HepG2 (cell line): ENCODE measurements around the gene TBL3. TPM values are rescaled to one million over a fixed set of nuclear protein-coding genes. Genes with fewer than 3 reads are reported as not detected.

ENCODE experiments used
- BRCA1 ChIP-seq: sonication (generic); formaldehyde crosslinking; IDR thresholded peaks from 2 replicates; pipeline ENCODE4 v1.4.0; 2020; ENCODE audit warnings: missing genetic modification reagents
- DMAP1 ChIP-seq: IDR thresholded peaks from 2 replicates; pipeline ENCODE4 v1.6.1; 2016
- FOSL1 ChIP-seq: sonication (generic); formaldehyde crosslinking; IDR thresholded peaks from 2 replicates; pipeline ENCODE4 v1.9.0; 2021; ENCODE audit warnings: missing genetic modification reagents, borderline replicate concordance
- NFKBIZ ChIP-seq: IDR thresholded peaks from 2 replicates; pipeline ENCODE4 v1.6.1; 2018; ENCODE audit warnings: missing genetic modification reagents, missing compliant biosample characterization
- RFX3 ChIP-seq: IDR thresholded peaks from 2 replicates; pipeline ENCODE4 v1.6.1; 2016; ENCODE audit warnings: missing biosample characterization, missing genetic modification reagents
- SMYD3 ChIP-seq: sonication (generic); formaldehyde crosslinking; IDR thresholded peaks from 2 replicates; pipeline ENCODE4 v1.8.1; 2023; ENCODE audit warnings: mild to moderate bottlenecking, missing genetic modification reagents
- SNRNP70 ChIP-seq: fragments of 200-400 bp; formaldehyde crosslinking; IDR thresholded peaks from 2 replicates; pipeline ENCODE4 v1.6.1; 2017; ENCODE audit warnings: mild to moderate bottlenecking, low read depth, low read length, moderate library complexity
- TCF12 ChIP-seq, 2 experiments: fragments of 450-650 bp in 1 of 2; sonication (generic) in 1 of 2; formaldehyde crosslinking in 1 of 2; IDR thresholded peaks; 2 replicates each; pipeline versions ENCODE4 v1.6.1 to v1.8.0; 2017 to 2022; ENCODE audit warnings: antibody characterized with exemption in 1 of 2, mild to moderate bottlenecking in 1 of 2, missing genetic modification reagents in 1 of 2, moderate library complexity in 1 of 2
- ZNF10 ChIP-seq: sonication (generic); formaldehyde crosslinking; IDR thresholded peaks from 2 replicates; pipeline ENCODE4 v1.4.0; 2020; ENCODE audit warnings: mild to moderate bottlenecking, low read depth, missing genetic modification reagents, borderline replicate concordance
- ZNF260 ChIP-seq: sonication (generic); formaldehyde crosslinking; IDR thresholded peaks from 2 replicates; pipeline ENCODE4 v1.4.0; 2020; ENCODE audit warnings: missing genetic modification reagents, low read depth, mild to moderate bottlenecking, borderline replicate concordance
- ZNF382 ChIP-seq: sonication (generic); formaldehyde crosslinking; IDR thresholded peaks from 2 replicates; pipeline ENCODE4 v1.5.0; 2020; ENCODE audit warnings: missing genetic modification reagents, mild to moderate bottlenecking, borderline replicate concordance
- ZSCAN31 ChIP-seq: sonication (generic); formaldehyde crosslinking; IDR thresholded peaks from 2 replicates; pipeline ENCODE4 v1.5.0; 2020; ENCODE audit warnings: low read depth, mild to moderate bottlenecking, missing genetic modification reagents
- polyA plus RNA-seq, 8 experiments: library from polyadenylated mRNA; depleted of rRNA in 3 of 8; stranded (reverse) in 7 of 8; unstranded in 1 of 8; fragments of >200 nt; fragmentation: Illumina TruSeq in 4 of 8; extraction: Trizol in 4 of 8; gene quantifications; 2 replicates each; pipeline versions ENCODE4 v1.2.1 to v1.2.3, GENCODE V29; 2011 to 2016; ENCODE audit warnings: low read depth in 4 of 8, missing spikeins in 1 of 8, mixed read lengths in 1 of 8; ENCODE audit not compliant: insufficient read depth in 1 of 8
- total RNA-seq, 5 experiments: library from RNA; depleted of rRNA; stranded (reverse); fragments of >200 nt; fragmentation: Illumina TruSeq; extraction: Trizol; gene quantifications; 2 replicates each; pipeline ENCODE4 v1.2.3, GENCODE V29; 2016; ENCODE audit warnings: low read depth in 1 of 5
- TF ChIP-seq, protein P1 (sequence below): sonication (generic); formaldehyde crosslinking; IDR thresholded peaks from 2 replicates; pipeline ENCODE4 v1.9.0; 2021; ENCODE audit warnings: mild to moderate bottlenecking, missing genetic modification reagents
- TF ChIP-seq, protein P2 (sequence below): sonication (generic); formaldehyde crosslinking; IDR thresholded peaks from 2 replicates; pipeline ENCODE4 v1.5.1; 2020; ENCODE audit warnings: missing genetic modification reagents, mild to moderate bottlenecking, borderline replicate concordance
- TF ChIP-seq, protein P3 (sequence below): sonication (generic); IDR thresholded peaks from 2 replicates; pipeline ENCODE4 v1.6.1; 2016; ENCODE audit warnings: low read depth, borderline replicate concordance
- TF ChIP-seq, protein P4 (sequence below): sonication (generic); formaldehyde crosslinking; IDR thresholded peaks from 2 replicates; pipeline ENCODE4 v1.4.0; 2020; ENCODE audit warnings: missing genetic modification reagents
- TF ChIP-seq, protein P5 (sequence below): IDR thresholded peaks from 2 replicates; pipeline ENCODE4 v1.6.1; 2016; ENCODE audit warnings: control low read depth

Gene TBL3
- total and polyA plus RNA-seq, 2 of the 13 experiments (the other 11 are each of a cell fraction or from before 2014, with no cell fraction given), result 16.8 to 38.0 TPM

DNA sequence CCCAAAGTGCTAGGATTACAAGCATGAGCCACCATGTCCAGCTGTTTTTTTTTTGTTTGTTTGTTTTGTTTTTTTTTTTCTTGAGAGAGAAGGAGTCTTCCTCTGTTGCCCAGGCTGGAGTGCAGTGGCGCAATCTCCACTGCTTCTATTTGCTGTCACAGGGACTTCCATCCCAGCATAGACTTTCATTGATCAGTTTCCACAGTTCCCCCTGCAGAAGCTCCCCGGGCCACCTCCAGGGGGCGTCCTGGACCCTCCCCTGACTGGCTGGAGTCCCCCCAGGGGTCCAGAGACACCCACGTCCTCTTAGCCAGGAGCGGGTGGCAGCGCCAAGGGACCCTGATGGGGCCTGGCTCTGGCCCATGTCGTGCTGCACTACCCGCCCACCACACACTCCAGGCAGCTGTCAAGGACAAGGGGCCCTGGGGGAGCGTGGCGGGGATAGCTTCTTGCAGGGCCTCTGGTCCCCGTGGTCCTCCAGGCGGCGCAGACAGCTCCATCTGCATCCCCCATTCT, 44.6 kb downstream of the TBL3 start (continued):
- TF ChIP-seq SNRNP70, result no peak
- TF ChIP-seq ZNF382 (CRISPR knock-in tag), result no peak
- no peak for TF ChIP-seq ZSCAN31 (CRISPR knock-in tag)
- TF ChIP-seq, protein P1, sequence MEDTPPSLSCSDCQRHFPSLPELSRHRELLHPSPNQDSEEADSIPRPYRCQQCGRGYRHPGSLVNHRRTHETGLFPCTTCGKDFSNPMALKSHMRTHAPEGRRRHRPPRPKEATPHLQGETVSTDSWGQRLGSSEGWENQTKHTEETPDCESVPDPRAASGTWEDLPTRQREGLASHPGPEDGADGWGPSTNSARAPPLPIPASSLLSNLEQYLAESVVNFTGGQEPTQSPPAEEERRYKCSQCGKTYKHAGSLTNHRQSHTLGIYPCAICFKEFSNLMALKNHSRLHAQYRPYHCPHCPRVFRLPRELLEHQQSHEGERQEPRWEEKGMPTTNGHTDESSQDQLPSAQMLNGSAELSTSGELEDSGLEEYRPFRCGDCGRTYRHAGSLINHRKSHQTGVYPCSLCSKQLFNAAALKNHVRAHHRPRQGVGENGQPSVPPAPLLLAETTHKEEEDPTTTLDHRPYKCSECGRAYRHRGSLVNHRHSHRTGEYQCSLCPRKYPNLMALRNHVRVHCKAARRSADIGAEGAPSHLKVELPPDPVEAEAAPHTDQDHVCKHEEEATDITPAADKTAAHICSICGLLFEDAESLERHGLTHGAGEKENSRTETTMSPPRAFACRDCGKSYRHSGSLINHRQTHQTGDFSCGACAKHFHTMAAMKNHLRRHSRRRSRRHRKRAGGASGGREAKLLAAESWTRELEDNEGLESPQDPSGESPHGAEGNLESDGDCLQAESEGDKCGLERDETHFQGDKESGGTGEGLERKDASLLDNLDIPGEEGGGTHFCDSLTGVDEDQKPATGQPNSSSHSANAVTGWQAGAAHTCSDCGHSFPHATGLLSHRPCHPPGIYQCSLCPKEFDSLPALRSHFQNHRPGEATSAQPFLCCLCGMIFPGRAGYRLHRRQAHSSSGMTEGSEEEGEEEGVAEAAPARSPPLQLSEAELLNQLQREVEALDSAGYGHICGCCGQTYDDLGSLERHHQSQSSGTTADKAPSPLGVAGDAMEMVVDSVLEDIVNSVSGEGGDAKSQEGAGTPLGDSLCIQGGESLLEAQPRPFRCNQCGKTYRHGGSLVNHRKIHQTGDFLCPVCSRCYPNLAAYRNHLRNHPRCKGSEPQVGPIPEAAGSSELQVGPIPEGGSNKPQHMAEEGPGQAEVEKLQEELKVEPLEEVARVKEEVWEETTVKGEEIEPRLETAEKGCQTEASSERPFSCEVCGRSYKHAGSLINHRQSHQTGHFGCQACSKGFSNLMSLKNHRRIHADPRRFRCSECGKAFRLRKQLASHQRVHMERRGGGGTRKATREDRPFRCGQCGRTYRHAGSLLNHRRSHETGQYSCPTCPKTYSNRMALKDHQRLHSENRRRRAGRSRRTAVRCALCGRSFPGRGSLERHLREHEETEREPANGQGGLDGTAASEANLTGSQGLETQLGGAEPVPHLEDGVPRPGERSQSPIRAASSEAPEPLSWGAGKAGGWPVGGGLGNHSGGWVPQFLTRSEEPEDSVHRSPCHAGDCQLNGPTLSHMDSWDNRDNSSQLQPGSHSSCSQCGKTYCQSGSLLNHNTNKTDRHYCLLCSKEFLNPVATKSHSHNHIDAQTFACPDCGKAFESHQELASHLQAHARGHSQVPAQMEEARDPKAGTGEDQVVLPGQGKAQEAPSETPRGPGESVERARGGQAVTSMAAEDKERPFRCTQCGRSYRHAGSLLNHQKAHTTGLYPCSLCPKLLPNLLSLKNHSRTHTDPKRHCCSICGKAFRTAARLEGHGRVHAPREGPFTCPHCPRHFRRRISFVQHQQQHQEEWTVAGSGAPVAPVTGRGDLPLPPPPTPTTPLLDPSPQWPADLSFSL (CRISPR knock-in tag), result no peak
- TF ChIP-seq DMAP1 (CRISPR knock-in tag), result no peak
- no peak for TF ChIP-seq ZNF260 (CRISPR knock-in tag)
- TF ChIP-seq, protein P2, sequence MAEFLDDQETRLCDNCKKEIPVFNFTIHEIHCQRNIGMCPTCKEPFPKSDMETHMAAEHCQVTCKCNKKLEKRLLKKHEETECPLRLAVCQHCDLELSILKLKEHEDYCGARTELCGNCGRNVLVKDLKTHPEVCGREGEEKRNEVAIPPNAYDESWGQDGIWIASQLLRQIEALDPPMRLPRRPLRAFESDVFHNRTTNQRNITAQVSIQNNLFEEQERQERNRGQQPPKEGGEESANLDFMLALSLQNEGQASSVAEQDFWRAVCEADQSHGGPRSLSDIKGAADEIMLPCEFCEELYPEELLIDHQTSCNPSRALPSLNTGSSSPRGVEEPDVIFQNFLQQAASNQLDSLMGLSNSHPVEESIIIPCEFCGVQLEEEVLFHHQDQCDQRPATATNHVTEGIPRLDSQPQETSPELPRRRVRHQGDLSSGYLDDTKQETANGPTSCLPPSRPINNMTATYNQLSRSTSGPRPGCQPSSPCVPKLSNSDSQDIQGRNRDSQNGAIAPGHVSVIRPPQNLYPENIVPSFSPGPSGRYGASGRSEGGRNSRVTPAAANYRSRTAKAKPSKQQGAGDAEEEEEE (CRISPR knock-in tag), result no peak
- no peak for TF ChIP-seq ZNF10
- no peak for TF ChIP-seq TCF12 (IDR thresholded peaks at IDR 0.05)
- no peak for TF ChIP-seq TCF12 (CRISPR knock-in tag; IDR thresholded peaks at IDR 0.05)
- TF ChIP-seq, protein P3, sequence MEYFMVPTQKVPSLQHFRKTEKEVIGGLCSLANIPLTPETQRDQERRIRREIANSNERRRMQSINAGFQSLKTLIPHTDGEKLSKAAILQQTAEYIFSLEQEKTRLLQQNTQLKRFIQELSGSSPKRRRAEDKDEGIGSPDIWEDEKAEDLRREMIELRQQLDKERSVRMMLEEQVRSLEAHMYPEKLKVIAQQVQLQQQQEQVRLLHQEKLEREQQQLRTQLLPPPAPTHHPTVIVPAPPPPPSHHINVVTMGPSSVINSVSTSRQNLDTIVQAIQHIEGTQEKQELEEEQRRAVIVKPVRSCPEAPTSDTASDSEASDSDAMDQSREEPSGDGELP, result peak; percentile 26; the same call in 1 of the 2 replicates
- TF ChIP-seq FOSL1 (CRISPR knock-in tag), result no peak
- TF ChIP-seq NFKBIZ (CRISPR knock-in tag), result no peak
- TF ChIP-seq RFX3 (CRISPR knock-in tag), result no peak
- TF ChIP-seq, protein P4, sequence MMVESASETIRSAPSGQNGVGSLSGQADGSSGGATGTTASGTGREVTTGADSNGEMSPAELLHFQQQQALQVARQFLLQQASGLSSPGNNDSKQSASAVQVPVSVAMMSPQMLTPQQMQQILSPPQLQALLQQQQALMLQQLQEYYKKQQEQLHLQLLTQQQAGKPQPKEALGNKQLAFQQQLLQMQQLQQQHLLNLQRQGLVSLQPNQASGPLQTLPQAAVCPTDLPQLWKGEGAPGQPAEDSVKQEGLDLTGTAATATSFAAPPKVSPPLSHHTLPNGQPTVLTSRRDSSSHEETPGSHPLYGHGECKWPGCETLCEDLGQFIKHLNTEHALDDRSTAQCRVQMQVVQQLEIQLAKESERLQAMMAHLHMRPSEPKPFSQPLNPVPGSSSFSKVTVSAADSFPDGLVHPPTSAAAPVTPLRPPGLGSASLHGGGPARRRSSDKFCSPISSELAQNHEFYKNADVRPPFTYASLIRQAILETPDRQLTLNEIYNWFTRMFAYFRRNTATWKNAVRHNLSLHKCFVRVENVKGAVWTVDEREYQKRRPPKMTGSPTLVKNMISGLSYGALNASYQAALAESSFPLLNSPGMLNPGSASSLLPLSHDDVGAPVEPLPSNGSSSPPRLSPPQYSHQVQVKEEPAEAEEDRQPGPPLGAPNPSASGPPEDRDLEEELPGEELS, result no peak
- TF ChIP-seq BRCA1 (CRISPR knock-in tag), result no peak
- TF ChIP-seq SMYD3, result no peak
- TF ChIP-seq, protein P5, sequence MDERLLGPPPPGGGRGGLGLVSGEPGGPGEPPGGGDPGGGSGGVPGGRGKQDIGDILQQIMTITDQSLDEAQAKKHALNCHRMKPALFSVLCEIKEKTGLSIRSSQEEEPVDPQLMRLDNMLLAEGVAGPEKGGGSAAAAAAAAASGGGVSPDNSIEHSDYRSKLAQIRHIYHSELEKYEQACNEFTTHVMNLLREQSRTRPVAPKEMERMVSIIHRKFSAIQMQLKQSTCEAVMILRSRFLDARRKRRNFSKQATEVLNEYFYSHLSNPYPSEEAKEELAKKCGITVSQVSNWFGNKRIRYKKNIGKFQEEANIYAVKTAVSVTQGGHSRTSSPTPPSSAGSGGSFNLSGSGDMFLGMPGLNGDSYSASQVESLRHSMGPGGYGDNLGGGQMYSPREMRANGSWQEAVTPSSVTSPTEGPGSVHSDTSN, result no peak
